ENCODE data around the gene IRAK1. TPM values are rescaled to one million over a fixed set of nuclear protein-coding genes. Genes with fewer than 3 reads are reported as not detected.

IRAK1 gene
- total RNA-seq, 4 donors from 2014 or later: 33.0 to 84.7 (median 41.6) TPM

GRCh38 chrX:154061801-154062200 is 42.1 kb upstream of the IRAK1 start:
- H3K27ac ChIP-seq: no peak overlapping the region
- H3K4me3 ChIP-seq: no peak overlapping the region
- ATAC-seq: no peak
- TF ChIP-seq POLR2AphosphoS5 (IDR thresholded peaks at IDR 0.05) (no peak), POLR2A (IDR thresholded peaks at IDR 0.05) (no peak), EP300 (IDR thresholded peaks at IDR 0.05) (no peak)
- TF ChIP-seq, protein P1, sequence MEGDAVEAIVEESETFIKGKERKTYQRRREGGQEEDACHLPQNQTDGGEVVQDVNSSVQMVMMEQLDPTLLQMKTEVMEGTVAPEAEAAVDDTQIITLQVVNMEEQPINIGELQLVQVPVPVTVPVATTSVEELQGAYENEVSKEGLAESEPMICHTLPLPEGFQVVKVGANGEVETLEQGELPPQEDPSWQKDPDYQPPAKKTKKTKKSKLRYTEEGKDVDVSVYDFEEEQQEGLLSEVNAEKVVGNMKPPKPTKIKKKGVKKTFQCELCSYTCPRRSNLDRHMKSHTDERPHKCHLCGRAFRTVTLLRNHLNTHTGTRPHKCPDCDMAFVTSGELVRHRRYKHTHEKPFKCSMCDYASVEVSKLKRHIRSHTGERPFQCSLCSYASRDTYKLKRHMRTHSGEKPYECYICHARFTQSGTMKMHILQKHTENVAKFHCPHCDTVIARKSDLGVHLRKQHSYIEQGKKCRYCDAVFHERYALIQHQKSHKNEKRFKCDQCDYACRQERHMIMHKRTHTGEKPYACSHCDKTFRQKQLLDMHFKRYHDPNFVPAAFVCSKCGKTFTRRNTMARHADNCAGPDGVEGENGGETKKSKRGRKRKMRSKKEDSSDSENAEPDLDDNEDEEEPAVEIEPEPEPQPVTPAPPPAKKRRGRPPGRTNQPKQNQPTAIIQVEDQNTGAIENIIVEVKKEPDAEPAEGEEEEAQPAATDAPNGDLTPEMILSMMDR (IDR thresholded peaks at IDR 0.05): no peak
- H3K4me1 ChIP-seq: peaks cover 0 to 96% (median 38%) of the 10 kb centered on the region in 3 donors
- H3K9me3 ChIP-seq: no peaks in the 10 kb centered on the region
- WGBS, 2 donors (ENCODE audit: low coverage in 1 of 2): 58 to 68% methylated on average over 5 to 6 of the region's 8 CpGs
- H3K27me3 ChIP-seq: no peaks in the 10 kb centered on the region
- no peaks in the 10 kb centered on the region for H3K36me3 ChIP-seq

DNA sequence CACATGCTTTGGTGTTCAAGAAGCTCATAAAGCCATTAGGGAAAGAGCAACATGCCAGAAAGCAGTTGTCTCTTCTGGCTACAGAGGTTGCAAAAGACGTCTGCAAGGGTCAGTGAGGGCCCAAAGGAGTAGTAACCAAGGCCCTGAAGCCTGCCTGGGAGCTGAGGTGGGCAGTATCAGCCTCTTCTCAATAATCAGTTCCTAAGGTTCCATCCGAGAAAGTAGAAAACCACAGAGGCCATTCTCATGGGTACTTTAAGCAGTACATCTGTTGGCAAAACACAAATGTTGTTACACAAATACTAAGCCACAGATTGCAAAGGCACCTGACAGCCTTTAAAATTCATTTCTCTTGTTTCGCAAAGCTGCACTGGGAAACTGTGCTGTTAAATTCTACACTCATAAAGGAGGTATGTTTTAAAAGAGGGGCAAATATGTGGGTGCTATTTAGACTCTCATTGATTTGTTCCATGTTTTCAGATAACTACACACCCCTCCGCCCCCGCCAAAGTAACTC is 40.1 kb upstream of the IRAK1 start:
- ATAC-seq: no peak
- H3K27me3 ChIP-seq: no peaks in the 10 kb centered on the region
- H3K4me1 ChIP-seq: peaks cover 0 to 87% (median 37%) of the 10 kb centered on the region in 3 donors
- H3K36me3 ChIP-seq: no peaks in the 10 kb centered on the region
- WGBS, 2 donors (ENCODE audit: low coverage in 1 of 2): 58 to 74% methylated on average over 3 to 5 of the region's 5 CpGs
- H3K4me3 ChIP-seq: no peak overlapping the region
- TF ChIP-seq POLR2AphosphoS5 (IDR thresholded peaks at IDR 0.05): no peak
- TF ChIP-seq, protein P1 (IDR thresholded peaks at IDR 0.05): no peak
- TF ChIP-seq EP300 (IDR thresholded peaks at IDR 0.05): no peak
- TF ChIP-seq POLR2A (IDR thresholded peaks at IDR 0.05): no peak
- H3K27ac ChIP-seq: no peak overlapping the region
- H3K9me3 ChIP-seq: no peaks in the 10 kb centered on the region

- Histone ChIP-seq H3K4me3 (no peak overlapping the region), H3K27ac (no peak overlapping the region), H3K36me3 (no peaks in the 10 kb centered on the region), H3K9me3 (no peaks in the 10 kb centered on the region), H3K27me3 (no peaks in the 10 kb centered on the region), H3K4me1 (peaks cover 0 to 82% (median 34%) of the 10 kb centered on the region in 3 donors)
- no peak for ATAC-seq
- TF ChIP-seq POLR2AphosphoS5 (IDR thresholded peaks at IDR 0.05) (no peak), EP300 (IDR thresholded peaks at IDR 0.05) (no peak), POLR2A (IDR thresholded peaks at IDR 0.05) (no peak)
- TF ChIP-seq, protein P1 (IDR thresholded peaks at IDR 0.05): no peak
- 20% methylated on average over 1 of the region's 1 CpG; no CpG with 5 or more reads in 1 of the 2 donors for WGBS, 2 donors (ENCODE audit: low coverage in 1 of 2)
Observed at GRCh38 chrX:154059231-154059630, 39.5 kb upstream of the IRAK1 start.

- Histone ChIP-seq H3K4me1 (peaks cover 0 to 74% (median 34%) of the 10 kb centered on the region in 3 donors), H3K27ac (no peak overlapping the region), H3K27me3 (no peaks in the 10 kb centered on the region), H3K9me3 (no peaks in the 10 kb centered on the region), H3K36me3 (no peaks in the 10 kb centered on the region), H3K4me3 (no peak overlapping the region)
- 68% methylated on average over 4 of the region's 11 CpGs; no CpG with 5 or more reads in 1 of the 2 donors for WGBS, 2 donors (ENCODE audit: low coverage in 1 of 2)
- no peak for ATAC-seq
- TF ChIP-seq, protein P1 (IDR thresholded peaks at IDR 0.05): no peak
- no peak for TF ChIP-seq POLR2AphosphoS5 (IDR thresholded peaks at IDR 0.05)
- no peak for TF ChIP-seq POLR2A (IDR thresholded peaks at IDR 0.05)
- TF ChIP-seq EP300 (IDR thresholded peaks at IDR 0.05): no peak
Observed at GRCh38 chrX:154058214-154058997, 38.7 kb upstream of the IRAK1 start.

- Histone ChIP-seq H3K36me3 (no peaks in the 10 kb centered on the region), H3K9me3 (no peaks in the 10 kb centered on the region), H3K27ac (no peak overlapping the region), H3K4me3 (no peak overlapping the region), H3K27me3 (no peaks in the 10 kb centered on the region), H3K4me1 (peaks cover 0 to 68% (median 34%) of the 10 kb centered on the region in 3 donors)
- TF ChIP-seq EP300 (IDR thresholded peaks at IDR 0.05): no peak
- no peak for ATAC-seq
- WGBS, 2 donors (ENCODE audit: low coverage in 1 of 2): no CpG with 5 or more reads among the region's 1 CpG
Observed at GRCh38 chrX:154057791-154058190, 38.1 kb upstream of the IRAK1 start.

Data from gastroesophageal sphincter (tissue), 4 donors.